ENCODE results near the gene ECSCR.
A peak's percentile ranks its signal among the peaks of the same experiment; 100 is the strongest.

ECSCR gene

GRCh38 chr5:139468421-139468931, 5.9 kb upstream of the ECSCR start:
- DNase-seq (ENCODE audit: low read depth) = no peak
- H3K4me3 ChIP-seq (ENCODE audit: low read depth, low read length) = no peak overlapping the region
- TF ChIP-seq, protein P1, sequence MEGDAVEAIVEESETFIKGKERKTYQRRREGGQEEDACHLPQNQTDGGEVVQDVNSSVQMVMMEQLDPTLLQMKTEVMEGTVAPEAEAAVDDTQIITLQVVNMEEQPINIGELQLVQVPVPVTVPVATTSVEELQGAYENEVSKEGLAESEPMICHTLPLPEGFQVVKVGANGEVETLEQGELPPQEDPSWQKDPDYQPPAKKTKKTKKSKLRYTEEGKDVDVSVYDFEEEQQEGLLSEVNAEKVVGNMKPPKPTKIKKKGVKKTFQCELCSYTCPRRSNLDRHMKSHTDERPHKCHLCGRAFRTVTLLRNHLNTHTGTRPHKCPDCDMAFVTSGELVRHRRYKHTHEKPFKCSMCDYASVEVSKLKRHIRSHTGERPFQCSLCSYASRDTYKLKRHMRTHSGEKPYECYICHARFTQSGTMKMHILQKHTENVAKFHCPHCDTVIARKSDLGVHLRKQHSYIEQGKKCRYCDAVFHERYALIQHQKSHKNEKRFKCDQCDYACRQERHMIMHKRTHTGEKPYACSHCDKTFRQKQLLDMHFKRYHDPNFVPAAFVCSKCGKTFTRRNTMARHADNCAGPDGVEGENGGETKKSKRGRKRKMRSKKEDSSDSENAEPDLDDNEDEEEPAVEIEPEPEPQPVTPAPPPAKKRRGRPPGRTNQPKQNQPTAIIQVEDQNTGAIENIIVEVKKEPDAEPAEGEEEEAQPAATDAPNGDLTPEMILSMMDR (IDR thresholded peaks at IDR 0.05; ENCODE audit: insufficient read depth, low read depth, low read length, missing control alignments) = no peak

DNA sequence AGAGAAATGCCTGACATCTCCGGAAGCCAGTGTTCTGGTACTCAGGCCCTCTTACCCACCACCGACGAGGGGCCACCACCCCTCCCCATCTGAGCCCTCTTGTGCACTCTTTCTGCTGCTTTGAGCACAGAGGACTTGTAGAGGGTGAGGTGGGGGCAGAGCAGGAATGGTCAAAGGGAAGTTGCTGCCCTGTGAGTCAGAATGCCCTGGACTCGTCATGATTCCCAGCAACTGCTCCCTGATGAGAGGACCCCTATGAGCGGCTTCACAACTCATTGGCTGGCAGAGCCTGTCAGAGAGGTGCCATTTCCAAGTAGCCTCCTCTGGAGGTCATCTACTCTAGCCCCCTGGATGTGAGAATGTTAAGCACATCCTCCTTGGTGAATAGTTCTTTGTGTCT, 845 bp downstream of the ECSCR start:
- DNase-seq (ENCODE audit: low read depth) = no peak
- H3K4me3 ChIP-seq (ENCODE audit: low read depth, low read length) = no peak overlapping the region
- TF ChIP-seq, protein P1 (IDR thresholded peaks at IDR 0.05; ENCODE audit: insufficient read depth, low read depth, low read length, missing control alignments) = no peak

GRCh38 chr5:139461176-139461575, 1.4 kb downstream of the ECSCR start:
- TF ChIP-seq, protein P1 (IDR thresholded peaks at IDR 0.05; ENCODE audit: insufficient read depth, low read depth, low read length, missing control alignments) = no peak
- no peak overlapping the region for H3K4me3 ChIP-seq (ENCODE audit: low read depth, low read length)
- DNase-seq (ENCODE audit: low read depth) = no peak

GRCh38 chr5:139460455-139460854, 2.1 kb downstream of the ECSCR start:
- TF ChIP-seq, protein P1 (IDR thresholded peaks at IDR 0.05; ENCODE audit: insufficient read depth, low read depth, low read length, missing control alignments) = no peak
- no peak for DNase-seq (ENCODE audit: low read depth)
- H3K4me3 ChIP-seq (ENCODE audit: low read depth, low read length) = no peak overlapping the region

DNA sequence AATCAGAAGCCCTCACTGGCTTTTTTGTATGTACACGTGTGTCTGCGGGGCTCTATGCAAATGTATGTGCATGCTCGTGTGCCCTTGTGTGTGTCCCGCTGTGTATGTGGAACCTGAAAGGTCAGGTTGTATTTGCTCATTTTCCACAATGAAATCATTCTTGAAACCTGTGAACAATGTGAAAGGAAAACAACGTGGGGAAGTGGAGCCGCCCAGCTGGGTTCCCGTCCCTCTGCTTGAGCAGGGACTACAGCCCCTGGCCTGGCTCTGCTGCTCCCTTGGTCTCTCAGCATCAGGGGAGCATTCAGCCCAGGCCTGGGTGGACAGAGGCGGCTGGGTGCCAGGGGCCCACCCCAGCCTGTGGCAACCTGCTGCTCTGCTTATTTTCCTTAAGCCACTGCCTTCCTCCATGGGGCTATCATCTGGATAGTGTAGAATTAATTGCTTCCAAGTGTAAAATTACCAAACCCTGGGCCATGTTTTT, 3.0 kb downstream of the ECSCR start:
- peak; percentile 83 for DNase-seq (ENCODE audit: low read depth)
- TF ChIP-seq, protein P1 (IDR thresholded peaks at IDR 0.05; ENCODE audit: insufficient read depth, low read depth, low read length, missing control alignments) = no peak
- peak overlapping the region; percentile 16 for H3K4me3 ChIP-seq (ENCODE audit: low read depth, low read length)

DNA sequence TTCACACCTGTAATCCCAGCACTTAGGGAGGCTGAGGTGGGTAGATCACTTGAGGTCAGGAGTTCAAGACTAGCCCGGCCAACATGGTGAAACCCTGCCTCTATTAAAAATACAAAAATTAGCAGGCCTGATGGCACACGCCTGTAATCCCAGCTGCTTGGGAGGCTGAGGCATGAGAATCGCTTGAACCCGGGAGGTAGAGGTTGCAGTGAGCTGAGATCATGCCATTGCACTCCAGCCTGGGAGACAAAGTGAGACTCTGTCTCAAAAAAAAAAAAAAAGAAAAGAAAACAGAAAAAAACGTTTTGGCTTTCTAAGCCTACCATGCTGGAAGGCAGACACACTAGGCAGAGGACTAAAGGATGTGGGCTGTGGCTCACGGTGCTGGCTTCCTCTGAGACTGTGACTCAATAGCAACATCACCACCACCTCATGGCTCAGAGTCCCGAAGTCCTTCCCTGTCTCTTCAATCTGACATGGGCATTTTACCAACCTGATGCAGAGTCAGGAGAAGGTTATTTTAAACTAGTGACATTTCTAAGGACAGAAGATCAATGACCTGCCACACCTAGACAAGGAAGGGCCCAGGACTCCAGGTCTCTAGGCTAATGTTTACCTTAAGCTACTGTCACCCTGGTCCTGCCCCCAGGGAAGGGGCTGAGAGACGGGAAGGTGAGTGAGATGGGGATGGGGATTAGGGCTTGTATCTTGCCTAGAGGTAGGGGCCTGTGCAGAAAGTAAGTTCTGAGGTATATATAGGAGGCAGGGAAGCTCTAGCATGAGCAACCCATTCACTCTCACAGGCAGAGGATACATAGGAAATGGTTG, 3.7 kb downstream of the ECSCR start:
- peak overlapping the region; percentile 16 for H3K4me3 ChIP-seq (ENCODE audit: low read depth, low read length)
- peak; percentile 91 for DNase-seq (ENCODE audit: low read depth)
- TF ChIP-seq, protein P1 (IDR thresholded peaks at IDR 0.05; ENCODE audit: insufficient read depth, low read depth, low read length, missing control alignments) = no peak
